K562 (cell line): ENCODE measurements around the gene TXNRD2. TPM values are rescaled to one million over a fixed set of nuclear protein-coding genes. Genes with fewer than 3 reads are reported as not detected.
A peak's percentile ranks its signal among the peaks of the same experiment; 100 is the strongest.

Source experiments
- ATAC-seq: fragments of 200-7000 bp; cut with Tn5 transposase; 3 replicates; pipeline ENCODE4 v1.9.1; 2020; ENCODE audit warnings: moderate library complexity
- BruUV-seq: library from RNA; stranded (reverse); fragments of 400-500 nt; replicated peaks from 2 replicates; lab custom pipeline; 2021; lab: Mats Ljungman, UMichigan
- CTCF ChIA-PET: fragments of 300-600 bp; formaldehyde crosslinking; extraction: SDS; loops from one replicate; lab custom pipeline; 2021; ENCODE audit warnings: low intra/inter-chr PET ratio; lab: Yijun Ruan, JAX
- POLR2A ChIA-PET: fragments of 300-600, 350-650 bp; sonication (Branson Sonifier 250); formaldehyde crosslinking; extraction: SDS; loops from one replicate; lab custom pipeline; 2021; ENCODE audit warnings: antibody characterized with exemption, inconsistent platforms; lab: Yijun Ruan, JAX
- DNase-seq, 4 experiments: peaks; one replicate each; pipeline versions ENCODE4 v3.0.0 to v3.0.0-alpha.2; 2011 to 2018; ENCODE audit warnings: low spot score in 3 of 4, mixed read lengths in 3 of 4; ENCODE audit errors: extremely low read depth in 1 of 4
- FAIRE-seq: peaks from 2 replicates; lab custom pipeline; 2011; peaks lifted over from hg19 to GRCh38; lab: Jason Lieb, UNC
- H2AFZ ChIP-seq: 2 replicates; pipeline ENCODE4 v1.6.0; 2011; ENCODE audit warnings: low read depth, low read length, control low read depth, inconsistent platforms
- H3K27ac ChIP-seq: fragments of 200-600 bp; 3 replicates; pipeline ENCODE4 v1.8.0; 2011; ENCODE audit warnings: low read depth, mild to moderate bottlenecking, control low read depth, inconsistent platforms, low read length, moderate library complexity, mixed read lengths; ENCODE audit errors: extremely low read depth
- H3K27me3 ChIP-seq, 2 experiments: fragments of 300-600 bp in 1 of 2; 2 replicates in 1 of 2; 3 replicates in 1 of 2; pipeline versions ENCODE4 v1.6.0 to v1.8.0; 2011; ENCODE audit warnings: inconsistent platforms in 2 of 2, low read length in 2 of 2, mild to moderate bottlenecking in 1 of 2, mixed read lengths in 1 of 2, moderate library complexity in 1 of 2; ENCODE audit not compliant: control insufficient read depth in 2 of 2, insufficient read depth in 2 of 2
- H3K36me3 ChIP-seq: fragments of 300-600 bp; 3 replicates; pipeline ENCODE4 v1.8.0; 2011; ENCODE audit warnings: mild to moderate bottlenecking, low read length, inconsistent platforms; ENCODE audit not compliant: control insufficient read depth, insufficient read depth
- H3K4me1 ChIP-seq, 2 experiments: fragments of 200-600 bp in 1 of 2; replicated peaks in 1 of 2; 2 replicates in 1 of 2; 3 replicates in 1 of 2; pipeline versions ENCODE4 v1.5.1 to v1.8.0; 2011; ENCODE audit warnings: inconsistent platforms in 2 of 2, low read length in 2 of 2, mild to moderate bottlenecking in 1 of 2, mixed read lengths in 1 of 2, moderate library complexity in 1 of 2; ENCODE audit not compliant: control insufficient read depth in 2 of 2, insufficient read depth in 2 of 2
- H3K4me2 ChIP-seq: 2 replicates; pipeline ENCODE4 v1.6.1; 2011; ENCODE audit warnings: low read length, control low read depth, inconsistent platforms, mixed read lengths; ENCODE audit not compliant: insufficient read depth
- H3K4me3 ChIP-seq: fragments of 200-600 bp; sonication (generic), shearing (Covaris generic); 2 replicates; pipeline ENCODE4 v1.5.1; 2016; ENCODE audit warnings: control low read depth, inconsistent platforms
- H3K79me2 ChIP-seq: fragments of 200-600 bp; 3 replicates; pipeline ENCODE4 v1.8.0; 2011; ENCODE audit warnings: low read length, inconsistent platforms; ENCODE audit not compliant: control insufficient read depth, insufficient read depth
- H3K9ac ChIP-seq, 2 experiments: 2 replicates each; pipeline versions ENCODE4 v1.6.0 to v1.6.1; 2011; ENCODE audit warnings: low read depth in 2 of 2, low read length in 2 of 2, control low read depth in 1 of 2, inconsistent platforms in 1 of 2, mild to moderate bottlenecking in 1 of 2, mixed read lengths in 1 of 2; ENCODE audit not compliant: insufficient read depth in 1 of 2
- H3K9me1 ChIP-seq: one replicate; pipeline ENCODE4 v1.6.0; 2011; ENCODE audit warnings: inconsistent platforms, mild to moderate bottlenecking, low read length, moderate library complexity; ENCODE audit not compliant: control insufficient read depth, insufficient read depth
- H3K9me3 ChIP-seq: replicated peaks from 2 replicates; pipeline ENCODE4 v1.5.1; 2011; ENCODE audit warnings: low read depth, low read length, inconsistent platforms; ENCODE audit not compliant: control insufficient read depth, insufficient read depth
- H4K20me1 ChIP-seq: replicated peaks from 2 replicates; pipeline ENCODE4 v1.6.1; 2011; ENCODE audit warnings: low read length, inconsistent platforms, mixed read lengths; ENCODE audit not compliant: control insufficient read depth, insufficient read depth
- KDM5B ChIP-seq: fragments of 200-600 bp; sonication (generic); IDR thresholded peaks from 2 replicates; pipeline ENCODE4 v1.6.1; 2012; ENCODE audit warnings: low read depth, mild to moderate bottlenecking, moderate library complexity, low read length, control low read depth, inconsistent platforms; ENCODE audit not compliant: insufficient replicate concordance
- MED1 ChIP-seq: sonication (generic); formaldehyde crosslinking; IDR thresholded peaks from 2 replicates; pipeline ENCODE4 v1.8.1; 2023; ENCODE audit warnings: missing genetic modification reagents, borderline replicate concordance
- NR2F6 ChIP-seq: fragments of 450-650 bp; formaldehyde crosslinking; IDR thresholded peaks from 2 replicates; pipeline ENCODE4 v1.4.0; 2020; ENCODE audit warnings: mild to moderate bottlenecking
- PBX2 ChIP-seq, 2 experiments: IDR thresholded peaks in 1 of 2; conservative IDR thresholded peaks in 1 of 2; 2 replicates each; pipeline ENCODE4 v1.6.1; 2016; ENCODE audit warnings: low read depth in 2 of 2, mild to moderate bottlenecking in 1 of 2, missing compliant biosample characterization in 1 of 2, missing genetic modification characterization in 1 of 2, moderate library complexity in 1 of 2
- SIX5 ChIP-seq, 2 experiments: IDR thresholded peaks; 2 replicates each; pipeline ENCODE4 v1.6.1; 2011; ENCODE audit warnings: low read length in 2 of 2, borderline replicate concordance in 1 of 2, low read depth in 1 of 2, mild to moderate bottlenecking in 1 of 2, moderate library complexity in 1 of 2; ENCODE audit not compliant: insufficient read depth in 1 of 2
- THAP12 ChIP-seq: fragments of 250-450 bp; sonication (Bioruptor Pico); IDR thresholded peaks from 2 replicates; pipeline ENCODE4 v1.9.0; 2021; ENCODE audit warnings: mild to moderate bottlenecking, inconsistent platforms
- WGBS: fragments of 100-300 bp; shearing (Covaris generic); methylation state at CpG from one replicate; pipeline ENCODE4 v1.1.6; 2016; ENCODE audit warnings: low coverage, mixed read lengths; ENCODE audit not compliant: insufficient coverage; ENCODE audit errors: missing lambda C conversion rate; 5-methylcytosine and 5-hydroxymethylcytosine counted together
- in situ Hi-C: fragments of 300-500 bp; cut with MboI; formaldehyde crosslinking; loops from 4 replicates; pipeline ENCODE4 v1.15.0; 2018; ENCODE audit warnings: inconsistent platforms, mixed read lengths
- intact Hi-C: fragments of 100-400 bp; cut with micrococcal nuclease; formaldehyde crosslinking; loops from 2 replicates; pipeline ENCODE4 v1.14.2; 2022
- polyA plus RNA-seq, 8 experiments: library from polyadenylated mRNA; depleted of rRNA in 4 of 8; stranded (reverse) in 5 of 8; unstranded in 3 of 8; fragments of >200 nt; fragmentation: Nextera tagmentation in 2 of 8; fragmentation: Illumina TruSeq in 1 of 8; extraction: Ambion mirVana in 2 of 8; extraction: Trizol in 1 of 8; gene quantifications; 2 replicates each; pipeline versions ENCODE4 v1.2.1 to v1.2.3, GENCODE V29; 2011 to 2014; ENCODE audit warnings: inconsistent platforms in 1 of 8, missing spikeins in 1 of 8
- total RNA-seq, 7 experiments: library from RNA; depleted of rRNA in 6 of 7; stranded (reverse); fragments of >200 nt in 6 of 7; fragmentation: Illumina TruSeq in 2 of 7; extraction: Trizol in 2 of 7; gene quantifications; 2 replicates each; pipeline versions ENCODE4 v1.2.1 to v1.2.3, GENCODE V29; 2011 to 2021; ENCODE audit warnings: low replicate concordance in 1 of 7

Gene TXNRD2
- total and polyA plus RNA-seq, 9 of the 15 experiments (the other 6 are each of a cell fraction or from before 2014, with no cell fraction given), result 3.3 to 80.2 (median 49.4) TPM

- CTCF ChIA-PET, result no interaction called here
- TF ChIP-seq THAP12 (CRISPR knock-in tag), result peak; percentile 70; the same call in 1 of the 2 replicates
- TF ChIP-seq SIX5 (IDR thresholded peaks at IDR 0.05; ENCODE audit: borderline replicate concordance in 1 of 2, insufficient read depth in 1 of 2, low read depth in 1 of 2, low read length in 2 of 2), result 0 out of 4 replicates have a peak, but pooled peaks of 1 of the 2 experiments have one; percentile 0
- no peak for TF ChIP-seq NR2F6 (CRISPR knock-in tag)
- TF ChIP-seq PBX2 (CRISPR knock-in tag; IDR thresholded peaks at IDR 0.05; ENCODE audit: low read depth), result 0 out of 2 replicates have a peak, but pooled peaks have one; percentile 7
- TF ChIP-seq PBX2 (tag; conservative IDR thresholded peaks at IDR 0.05; ENCODE audit: low read depth), result no peak
- TF ChIP-seq KDM5B, result peak; percentile 9
- TF ChIP-seq MED1 (CRISPR knock-in tag), result no peak
Observed at GRCh38 chr22:19986011-19986409, 44.4 kb upstream of the TXNRD2 start.

More at GRCh38 chr22:19986011-19986409, 44.4 kb upstream of the TXNRD2 start:
- peaks cover 23% of the 10 kb centered on the region for H3K9me1 ChIP-seq
- H4K20me1 ChIP-seq, result peaks cover 66% of the 10 kb centered on the region
- H3K79me2 ChIP-seq, result no peaks in the 10 kb centered on the region
- H3K4me1 ChIP-seq, result peaks cover 39 to 91% of the 10 kb centered on the region in 2 experiments
- H2AFZ ChIP-seq, result no peak overlapping the region
- DNase-seq, result no peak
- in situ Hi-C loops (no loop called here), intact Hi-C loops (loop anchor here (5.0 kb wide), 1 partner anchor 36 kb away; the partner anchor contains the start of gene TANGO2)
- H3K27me3 ChIP-seq, result no peaks in the 10 kb centered on the region
- no peak for FAIRE-seq
- H3K4me3 ChIP-seq, result no peak overlapping the region
- H3K36me3 ChIP-seq, result peaks cover 9% of the 10 kb centered on the region; the same call in 1 of the 3 replicates
- H3K9me3 ChIP-seq, result no peaks in the 10 kb centered on the region
- H3K4me2 ChIP-seq, result 0 out of 2 replicates have a peak overlapping the region, but pooled peaks have one; percentile 78
- POLR2A ChIA-PET, result interaction anchor here (0.6 to 5.7 kb wide), 7 partner anchors 13 to 232 kb away, joined by 3 to 56 read pairs (median 4); partner anchors contain the start of gene TRMT2A
- H3K9ac ChIP-seq, result peak overlapping the region in 1 of 2 experiments; percentile 91; a peak in 2 of 4 replicates
- no TSS peak for BruUV-seq
- ATAC-seq, result no peak
- 51% methylated on average over 2 of the region's 2 CpGs for WGBS
- H3K27ac ChIP-seq, result no peak overlapping the region
